Inflammatory macrophage treated with lipopolysaccharide for 4 hours (primary cell): ENCODE results near the gene SFRP2.
A peak's percentile ranks its signal among the peaks of the same experiment; 100 is the strongest.

Source experiments
- DNase-seq: peaks from one replicate; pipeline ENCODE4 v3.0.0-alpha.2; 2020

SFRP2 gene

DNA sequence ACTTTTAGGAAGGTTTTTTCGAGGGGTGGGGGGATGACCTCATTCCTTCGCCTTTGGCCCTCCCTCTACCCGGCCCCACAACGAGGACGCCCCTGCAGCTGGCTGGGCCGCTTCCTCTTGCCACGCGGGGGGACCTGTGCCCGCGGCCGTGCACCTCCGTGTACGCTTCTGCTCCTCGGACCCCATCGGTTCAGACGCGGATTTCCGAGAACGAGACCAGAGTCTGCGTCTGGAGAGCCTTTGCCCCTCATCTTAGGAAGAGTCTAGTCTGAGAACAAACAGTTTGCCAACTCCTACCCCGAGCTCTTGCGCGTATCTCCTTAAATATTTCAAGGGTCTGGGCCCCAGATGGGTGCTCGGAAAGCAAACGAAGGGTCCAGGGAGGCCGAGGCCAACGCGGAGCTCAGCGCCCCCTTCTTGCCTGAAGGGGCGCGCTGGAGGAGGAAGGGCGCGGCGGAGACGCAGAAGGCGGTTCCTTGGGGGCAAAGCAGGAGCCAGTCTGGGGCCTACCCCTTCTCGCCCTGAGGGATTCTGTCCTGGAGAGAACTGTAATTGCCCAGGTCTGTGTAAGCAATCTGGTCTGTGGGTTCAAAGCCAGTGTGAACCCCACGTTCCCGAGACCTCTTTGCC is 3.9 kb upstream of the SFRP2 start:
- DNase-seq, result no peak

DNA sequence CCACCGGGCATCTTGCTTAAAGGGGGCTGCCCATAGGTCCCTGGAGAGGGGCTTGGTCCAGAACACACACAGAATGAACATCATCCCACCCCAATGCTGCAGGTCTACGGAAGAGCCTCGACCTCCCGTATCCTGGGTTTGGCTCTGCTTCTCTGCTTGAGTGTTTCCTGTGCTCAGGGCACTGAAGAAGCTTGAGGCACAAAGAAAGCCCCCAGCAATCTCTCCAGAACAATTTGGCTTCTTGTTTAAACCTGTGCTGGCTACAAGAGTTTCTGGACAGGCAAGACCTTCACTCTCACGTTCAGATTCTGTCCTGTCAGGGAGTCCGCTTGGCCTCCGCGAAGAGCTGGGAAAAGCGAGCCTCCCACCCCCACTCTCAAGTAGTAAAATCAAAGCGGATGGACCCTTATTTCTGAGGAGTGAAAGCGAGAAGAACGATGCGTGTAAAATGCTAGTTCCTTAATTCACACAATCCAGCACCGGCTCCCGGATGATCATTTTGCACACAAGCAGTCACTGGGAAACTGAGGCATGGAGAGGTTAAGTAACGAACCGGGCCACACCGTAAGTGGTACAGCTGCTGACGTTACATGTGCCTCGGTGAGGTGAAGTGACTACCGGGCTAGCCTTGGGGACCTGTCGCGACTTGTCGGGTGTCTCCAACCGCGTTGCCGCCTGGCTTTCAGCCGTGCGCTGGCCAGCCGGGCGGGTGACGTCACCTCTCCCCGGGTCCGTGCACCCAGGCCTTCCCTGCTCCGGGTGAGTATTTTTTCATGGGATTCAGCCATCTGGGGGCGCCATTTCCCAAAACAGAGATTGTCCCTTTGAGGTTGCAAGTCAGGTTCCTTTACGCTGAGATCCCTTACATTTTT is 3.1 kb upstream of the SFRP2 start:
- peak; percentile 20 for DNase-seq

DNA sequence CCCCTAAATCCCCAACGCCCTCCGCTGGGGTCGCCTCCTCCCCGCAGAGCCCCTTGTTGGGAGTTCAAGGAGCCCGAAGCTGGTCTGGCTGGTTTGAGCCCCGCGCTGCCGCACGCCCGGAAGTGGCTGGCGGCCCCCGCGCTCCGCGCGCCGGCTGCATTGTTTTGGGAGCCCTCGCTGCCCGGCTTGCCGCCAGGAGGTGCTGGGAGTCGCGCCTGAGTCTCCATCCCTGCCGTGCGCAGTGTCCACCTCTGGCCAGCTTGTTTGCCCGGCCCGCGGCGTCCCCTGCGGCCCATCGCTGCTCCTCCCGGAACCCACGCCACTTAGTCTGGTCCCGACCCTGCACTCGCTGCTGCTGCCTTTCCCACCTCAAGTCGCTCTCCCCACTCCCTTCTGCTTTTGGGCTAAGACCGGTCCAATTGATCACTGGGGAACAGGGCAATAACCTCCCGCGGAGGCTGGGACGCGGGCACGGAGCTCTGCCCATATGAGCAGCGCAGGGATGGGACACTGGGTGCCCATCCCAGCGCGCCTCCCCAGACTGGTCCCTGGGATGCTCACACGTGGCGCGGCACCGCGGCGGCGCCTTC is 2.2 kb upstream of the SFRP2 start:
- DNase-seq, result no peak

DNA sequence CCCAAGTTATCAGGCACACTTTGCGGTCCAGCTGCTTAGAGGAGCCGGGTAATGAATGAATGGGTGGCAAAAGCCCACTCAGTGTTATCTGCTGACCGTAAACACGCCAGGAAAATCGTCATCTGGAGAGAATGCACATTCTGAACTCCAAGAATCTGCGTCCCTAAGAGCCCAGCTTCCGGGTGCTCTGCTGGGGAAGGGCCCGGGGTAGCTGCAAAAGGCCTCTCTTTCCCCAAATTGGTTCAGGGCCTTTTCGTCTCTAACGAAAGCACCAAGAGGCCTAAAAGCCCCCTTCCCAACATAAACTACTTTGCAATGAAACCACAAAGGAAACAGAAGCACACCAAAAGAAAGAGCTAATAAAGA is 1.6 kb upstream of the SFRP2 start:
- no peak for DNase-seq

DNA sequence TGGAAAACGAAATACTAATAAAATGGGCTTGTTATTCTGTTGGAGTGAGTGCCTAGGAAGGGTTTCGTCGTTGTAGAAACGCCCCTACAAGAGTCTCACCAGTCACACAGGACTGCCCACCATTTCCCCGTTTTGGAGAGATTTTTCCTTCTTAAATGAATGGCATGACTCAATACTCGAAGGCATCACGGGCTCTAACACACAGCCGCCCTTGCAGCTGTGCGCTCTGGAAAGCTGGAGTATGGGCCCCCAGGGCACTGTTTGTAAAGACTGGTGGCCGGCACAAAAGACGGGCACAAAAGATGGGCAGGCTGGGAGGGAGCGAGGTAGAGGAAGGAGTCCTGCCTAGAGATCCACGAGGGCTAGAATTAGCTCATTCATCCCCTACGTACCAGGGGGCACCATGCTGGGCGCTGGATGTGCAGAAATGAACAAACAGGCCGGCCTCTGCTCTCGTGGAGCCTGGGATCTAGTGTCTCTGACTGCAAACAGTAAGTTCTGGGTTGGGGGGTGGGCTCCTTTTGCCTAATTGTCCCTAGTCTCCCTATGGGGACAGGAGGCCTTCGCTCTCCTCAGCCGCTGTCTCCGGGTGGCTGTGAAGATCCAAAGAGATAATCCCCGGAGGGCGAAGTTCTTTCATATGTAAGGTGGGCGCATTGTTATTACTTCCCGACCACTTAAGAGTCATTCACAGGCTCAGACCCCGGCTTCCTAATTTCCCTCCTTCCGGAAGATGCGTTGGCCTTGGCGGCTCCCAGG is 1.0 kb upstream of the SFRP2 start:
- no peak for DNase-seq

DNA sequence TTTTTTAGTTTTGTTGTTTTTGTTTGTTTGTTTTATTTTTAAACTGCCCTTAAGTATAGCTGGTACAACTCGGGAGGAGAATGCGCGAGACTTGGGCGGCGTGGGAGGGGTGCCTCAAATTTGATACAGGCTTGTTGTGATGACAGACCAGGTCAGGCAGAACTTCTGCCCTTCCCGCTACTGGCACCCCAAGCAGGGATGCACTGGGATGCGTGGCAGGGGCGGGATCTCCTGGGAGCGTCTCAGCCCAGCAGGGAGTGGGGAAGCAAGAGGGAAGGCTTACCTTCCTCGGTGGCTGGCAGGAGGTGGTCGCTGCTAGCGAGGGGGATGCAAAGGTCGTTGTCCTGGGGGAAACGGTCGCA is 851 bp downstream of the SFRP2 start:
- DNase-seq, result no peak

DNA sequence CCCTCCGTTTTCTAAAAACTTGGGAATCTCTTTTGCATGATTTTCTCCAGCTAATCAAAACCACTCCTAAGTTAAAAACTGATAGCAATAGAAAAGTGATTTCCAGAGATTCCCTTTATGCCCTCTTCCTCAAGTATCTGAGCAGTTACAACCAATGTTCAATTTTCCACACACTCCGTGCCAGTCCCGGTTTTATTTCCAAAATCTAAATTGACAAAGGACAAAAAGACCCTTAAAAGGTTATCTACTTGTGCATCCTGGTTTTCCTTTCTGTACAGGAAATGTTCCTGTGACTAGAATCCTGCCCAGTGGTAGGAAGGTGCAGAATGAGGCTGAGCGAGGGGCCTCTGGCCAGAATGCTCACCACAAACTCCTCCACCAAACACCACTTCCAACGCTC is 1.3 kb downstream of the SFRP2 start:
- DNase-seq, result no peak

DNA sequence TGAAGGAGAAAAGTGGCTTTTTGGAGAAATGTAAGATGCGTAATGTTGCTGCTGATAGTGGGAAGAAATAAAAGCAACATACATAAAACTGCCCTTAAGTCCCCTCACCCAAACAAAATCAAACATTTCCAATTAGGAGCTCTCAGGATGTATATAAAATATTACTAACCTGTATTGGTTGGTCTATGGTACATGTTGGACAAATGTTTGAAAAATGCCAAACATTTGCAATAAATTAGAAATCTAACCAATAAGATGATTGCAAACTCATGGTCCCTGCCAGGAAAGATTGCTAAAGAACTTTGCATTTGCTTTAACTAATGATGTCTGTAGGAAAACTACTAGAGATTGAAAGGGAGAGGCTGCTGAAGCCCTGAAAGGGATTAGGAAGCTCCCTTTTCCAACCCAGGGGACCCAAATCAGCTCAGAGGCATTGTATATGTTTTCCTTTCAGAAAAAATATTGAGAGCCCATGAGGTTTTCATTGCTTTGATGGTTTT is 1.8 kb downstream of the SFRP2 start:
- no peak for DNase-seq

DNA sequence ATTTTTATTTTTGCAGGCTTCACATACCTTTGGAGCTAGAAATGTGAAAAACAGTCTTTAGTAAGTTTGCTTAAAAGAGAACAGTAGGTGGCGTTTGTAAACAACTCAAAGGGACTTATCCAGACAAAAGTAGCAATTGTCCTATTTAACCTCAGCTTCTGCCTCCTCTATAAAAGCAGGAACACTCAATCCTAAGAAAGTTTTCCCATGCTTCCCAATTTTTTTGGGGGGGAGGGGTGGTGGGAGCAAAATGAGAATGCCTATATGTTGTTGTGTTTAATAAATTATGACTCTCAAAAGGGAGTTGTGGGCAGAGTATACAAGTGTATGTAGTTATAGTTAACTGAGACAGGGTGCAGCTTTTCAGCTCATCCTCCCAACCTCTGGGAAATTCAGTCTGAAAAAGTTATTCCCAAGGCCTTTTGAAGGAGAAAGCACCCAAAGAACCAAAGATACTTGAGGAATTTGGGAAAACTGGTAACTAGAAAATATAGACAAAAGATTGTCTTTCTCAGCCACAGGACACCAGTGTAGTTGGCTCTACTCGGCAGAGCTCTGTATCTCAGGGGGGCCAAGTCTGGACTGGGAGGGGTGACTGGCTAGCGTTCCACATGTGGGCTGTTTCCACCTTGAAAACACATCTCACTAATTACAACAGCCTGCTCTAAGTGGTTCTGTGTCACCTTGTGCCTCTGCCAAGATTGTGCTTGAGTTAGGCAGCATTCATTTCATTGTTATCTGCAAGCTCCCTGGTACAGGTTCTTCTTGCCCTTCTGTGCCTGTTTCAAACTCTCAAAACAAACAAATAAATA is 2.8 kb downstream of the SFRP2 start:
- DNase-seq, result no peak

DNA sequence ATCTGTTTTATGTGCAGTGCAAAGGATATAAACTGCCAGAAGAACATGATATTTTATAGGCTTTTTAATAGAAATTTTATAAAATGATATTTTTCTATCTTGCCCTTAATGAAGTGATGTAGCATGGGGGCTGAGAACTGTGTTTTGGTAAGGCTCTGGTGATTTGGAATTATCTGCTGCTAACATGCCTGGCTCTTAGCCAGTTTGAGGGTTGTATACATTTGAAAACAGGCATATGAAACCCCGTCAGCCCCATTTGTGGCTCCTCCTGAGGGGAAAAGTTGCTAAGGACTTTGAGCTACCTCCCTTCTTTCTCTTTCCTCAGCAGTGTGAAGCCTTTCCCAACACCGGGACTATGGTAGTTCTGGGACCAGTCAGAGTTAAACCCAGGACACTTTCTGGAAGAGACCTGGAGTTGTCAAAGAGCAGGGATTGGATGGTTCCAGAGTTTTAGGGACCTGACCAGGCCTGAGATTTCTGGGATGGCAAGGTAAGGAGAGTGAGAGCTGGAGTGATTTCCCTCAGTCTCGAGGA is 4.7 kb downstream of the SFRP2 start:
- no peak for DNase-seq

DNA sequence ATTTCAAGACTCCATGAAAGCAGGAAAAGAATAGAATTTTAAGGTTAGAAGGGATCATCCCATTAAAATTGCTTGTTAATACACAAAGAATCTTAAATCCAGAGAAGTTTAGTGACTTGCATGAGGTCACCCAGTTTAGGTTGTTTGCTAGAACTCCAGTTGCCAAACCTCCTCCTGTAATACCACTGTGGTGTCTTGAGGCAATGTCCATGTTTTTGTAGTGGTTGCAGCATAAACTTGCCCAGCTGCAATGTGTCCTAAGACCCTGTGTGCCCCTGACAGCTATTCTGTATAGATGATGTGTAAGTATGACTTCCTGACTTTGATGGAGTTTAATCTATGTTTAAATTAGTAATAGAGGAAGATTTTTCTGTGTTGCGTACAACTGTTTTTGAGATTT is 6.3 kb downstream of the SFRP2 start:
- no peak for DNase-seq

DNA sequence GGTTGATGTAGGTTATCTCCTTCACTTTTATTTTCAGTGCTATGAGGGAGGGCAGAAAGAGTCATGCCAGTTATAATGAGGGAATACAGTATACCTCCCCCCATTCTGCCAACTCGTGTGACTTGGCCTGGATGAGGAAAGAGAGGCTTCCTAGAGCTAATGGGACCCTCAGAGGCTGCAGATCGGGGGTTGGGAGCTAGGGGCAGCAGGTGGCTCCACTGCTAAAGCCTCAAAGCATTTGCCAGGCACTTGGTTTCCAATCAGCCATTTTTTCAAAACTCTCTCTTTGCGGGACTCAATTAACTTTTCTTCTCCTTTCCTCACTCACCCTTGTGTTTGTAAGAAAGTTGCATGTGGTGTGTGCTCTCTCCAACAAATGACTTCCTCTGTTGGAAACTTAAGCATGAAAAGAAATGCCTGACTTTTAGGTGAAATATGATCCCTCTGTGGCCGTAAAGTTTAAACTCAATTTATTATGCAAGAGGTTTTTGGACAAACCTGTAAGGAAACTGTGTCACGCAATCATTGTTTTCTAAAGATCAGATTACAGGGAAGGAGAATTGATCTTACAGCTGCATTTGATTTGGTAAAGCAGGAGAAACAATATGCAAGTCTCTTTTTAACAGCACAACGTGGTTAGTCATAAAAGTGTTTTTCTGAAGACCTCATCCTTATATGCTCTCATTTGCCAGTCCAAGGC is 7.0 kb downstream of the SFRP2 start:
- DNase-seq, result no peak

DNA sequence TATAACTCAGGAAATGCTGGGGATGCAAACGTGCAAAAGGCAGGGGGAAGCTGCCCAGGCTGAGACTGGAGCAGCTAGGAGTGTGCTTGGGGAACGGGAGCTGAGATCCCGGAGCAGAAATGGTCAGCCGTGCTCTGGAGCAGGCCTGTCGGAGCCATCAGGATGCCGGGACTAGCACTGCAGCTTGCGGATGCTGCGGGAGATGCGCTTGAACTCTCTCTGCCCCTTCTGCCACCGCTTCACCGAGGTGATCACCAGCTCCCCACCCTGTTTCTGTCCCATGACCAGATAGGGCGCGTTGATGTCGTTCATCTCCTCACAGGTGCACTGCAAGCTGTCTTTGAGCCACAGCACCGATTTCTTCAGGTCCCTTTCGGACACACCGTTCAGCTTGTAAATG is 7.6 kb downstream of the SFRP2 start:
- no peak for DNase-seq

DNA sequence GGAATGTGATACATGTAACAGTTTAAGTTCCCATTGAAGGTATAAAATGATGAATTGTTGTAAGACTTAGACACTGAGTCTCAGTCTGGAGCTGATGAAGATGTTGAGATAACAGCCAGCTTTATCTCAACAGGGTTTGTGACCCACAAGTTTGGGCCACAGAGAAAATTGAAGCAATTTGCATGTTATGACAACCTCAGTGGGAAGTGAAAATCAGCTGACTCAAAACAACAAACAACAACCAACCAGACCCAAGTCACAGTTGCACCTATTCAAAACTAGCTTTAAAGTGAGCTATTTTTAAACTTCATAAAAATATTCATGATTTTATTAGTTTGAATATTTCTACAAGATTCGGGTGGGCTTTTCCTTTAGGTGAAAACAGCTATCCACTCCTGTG is 8.0 kb downstream of the SFRP2 start:
- no peak for DNase-seq

DNA sequence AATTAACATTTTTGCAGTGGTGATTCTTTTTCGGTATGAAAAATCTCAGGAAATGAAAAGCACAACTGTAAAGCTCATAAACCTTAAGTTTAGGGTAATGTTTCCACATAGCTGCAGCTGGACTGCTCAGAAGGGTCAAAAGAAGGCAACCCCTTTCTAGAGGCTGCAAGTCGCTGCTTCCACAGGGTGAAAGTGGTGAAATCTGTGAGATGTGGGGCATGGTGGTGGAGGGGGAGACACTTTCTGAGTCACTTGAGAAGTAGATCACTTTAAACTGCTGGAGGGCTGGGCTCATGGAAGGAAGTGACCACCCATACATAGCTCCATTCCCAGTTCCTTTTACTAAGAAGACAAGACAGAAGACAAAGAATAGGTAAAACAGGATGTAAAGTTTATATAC is 8.7 kb downstream of the SFRP2 start:
- no peak for DNase-seq

DNA sequence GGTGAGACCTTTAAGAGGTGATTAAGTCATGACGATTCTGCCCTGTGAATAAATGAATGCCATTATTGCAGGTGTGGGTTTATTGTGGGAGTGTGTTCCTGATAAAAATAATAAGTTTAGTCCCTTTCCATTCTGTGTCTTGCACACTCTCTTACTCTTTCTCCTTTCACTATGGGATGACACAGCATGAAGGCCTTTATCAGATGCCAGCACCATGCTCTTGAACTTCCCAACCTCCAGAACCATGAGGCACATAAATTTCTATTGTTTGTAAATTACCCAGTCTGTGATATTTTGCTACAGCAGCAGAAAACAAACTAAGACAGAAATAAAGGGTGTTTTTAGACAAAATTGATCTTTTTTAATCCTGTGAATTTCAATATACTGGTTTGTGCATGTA is 10.5 kb downstream of the SFRP2 start:
- DNase-seq, result no peak

DNA sequence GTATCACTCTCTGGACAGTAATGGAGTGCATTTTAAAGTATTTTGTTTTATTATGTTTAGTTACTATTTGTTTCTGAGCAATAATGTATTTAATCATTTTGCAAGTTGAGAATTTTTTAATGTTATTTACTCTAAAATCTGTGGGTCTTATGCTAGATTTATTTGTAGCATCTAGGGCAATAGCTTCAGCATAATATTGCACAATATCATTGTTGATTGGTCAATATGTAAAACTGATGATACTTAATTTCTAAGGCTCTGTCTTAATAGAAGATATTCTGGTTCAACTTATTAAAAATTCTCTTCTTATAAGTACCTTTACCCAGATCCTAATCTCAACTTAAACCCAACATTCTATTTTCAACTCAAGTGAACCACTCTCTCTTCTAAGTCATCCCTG is 11.5 kb downstream of the SFRP2 start:
- no peak for DNase-seq

DNA sequence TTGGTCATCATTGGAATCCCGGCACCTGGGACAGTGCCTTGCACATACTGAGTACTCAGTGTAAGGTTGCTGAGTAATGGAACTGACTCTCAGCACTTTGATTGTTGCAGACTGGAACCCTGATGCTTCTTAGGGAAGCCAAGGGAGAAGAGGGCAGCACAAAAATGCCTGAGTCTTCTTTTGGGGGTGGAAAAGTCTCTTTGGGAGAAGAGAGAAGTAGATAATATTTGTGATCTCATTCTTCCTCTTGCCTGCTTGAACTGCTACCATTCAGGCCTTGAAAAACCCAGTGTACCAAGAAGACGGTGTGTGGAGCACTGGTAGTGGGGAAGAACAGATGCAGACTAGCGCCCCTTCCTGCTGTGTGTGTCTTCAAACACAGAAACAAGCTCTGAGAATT is 12.3 kb downstream of the SFRP2 start:
- DNase-seq, result no peak

DNA sequence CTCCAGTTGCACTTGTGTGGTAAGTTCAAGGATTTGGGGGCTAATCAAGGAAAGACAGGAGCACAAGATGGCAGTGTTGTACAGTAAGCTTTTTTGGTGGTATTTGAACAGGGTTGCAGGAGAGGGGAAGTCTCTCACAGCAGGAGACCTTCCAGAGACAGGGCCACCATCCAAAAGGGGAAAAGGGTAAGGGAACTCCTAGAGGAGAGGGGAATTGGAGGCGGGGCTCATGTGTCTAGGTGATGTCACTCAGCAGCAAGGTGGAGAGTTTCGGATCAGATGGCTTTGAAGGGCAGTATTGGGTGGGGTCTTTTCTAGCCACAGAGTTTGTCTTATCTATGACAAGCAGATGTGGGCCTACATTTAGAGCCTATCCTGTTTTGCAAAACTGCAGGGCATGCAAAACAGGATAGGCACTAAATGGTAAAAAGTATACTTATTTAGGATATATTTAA is 15.6 kb downstream of the SFRP2 start:
- DNase-seq, result no peak

DNA sequence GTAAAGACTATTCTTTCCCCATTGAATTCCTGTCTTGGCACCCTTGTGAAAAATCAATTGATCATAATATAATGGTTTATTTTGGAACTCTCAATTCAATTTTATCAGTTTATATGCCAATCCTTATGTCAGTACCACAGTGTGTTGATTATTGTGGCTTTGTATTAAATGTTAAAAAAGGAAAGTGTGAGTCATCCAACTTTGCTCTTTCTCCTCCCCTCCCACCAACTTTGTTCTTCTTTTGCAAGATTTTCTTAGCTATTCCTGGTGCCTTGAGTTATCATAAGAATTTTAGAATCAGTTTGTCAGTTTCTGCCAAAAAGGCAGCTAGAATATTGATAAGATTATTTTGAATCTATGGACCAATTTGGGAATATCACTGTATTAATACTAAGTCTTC is 17.8 kb downstream of the SFRP2 start:
- DNase-seq, result peak; percentile 47

DNA sequence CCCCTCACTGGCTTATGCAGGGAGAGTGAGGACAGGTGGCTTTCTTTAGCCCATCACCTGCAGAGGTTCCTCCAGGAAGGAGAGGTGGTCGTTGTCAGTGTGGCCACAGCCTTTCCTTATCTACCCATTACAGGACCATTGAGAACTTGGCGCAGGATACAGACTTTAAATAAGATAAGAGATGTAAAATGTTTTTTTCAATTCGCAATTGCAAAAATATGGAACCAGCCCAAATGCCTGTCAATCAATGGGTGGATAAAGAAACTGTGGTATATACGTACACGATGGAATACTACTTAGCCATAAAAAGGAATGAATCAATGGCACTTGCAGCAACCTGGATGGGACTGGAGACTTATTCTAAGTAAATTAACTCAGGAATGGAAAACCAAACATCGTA is 22.1 kb downstream of the SFRP2 start:
- DNase-seq, result no peak

DNA sequence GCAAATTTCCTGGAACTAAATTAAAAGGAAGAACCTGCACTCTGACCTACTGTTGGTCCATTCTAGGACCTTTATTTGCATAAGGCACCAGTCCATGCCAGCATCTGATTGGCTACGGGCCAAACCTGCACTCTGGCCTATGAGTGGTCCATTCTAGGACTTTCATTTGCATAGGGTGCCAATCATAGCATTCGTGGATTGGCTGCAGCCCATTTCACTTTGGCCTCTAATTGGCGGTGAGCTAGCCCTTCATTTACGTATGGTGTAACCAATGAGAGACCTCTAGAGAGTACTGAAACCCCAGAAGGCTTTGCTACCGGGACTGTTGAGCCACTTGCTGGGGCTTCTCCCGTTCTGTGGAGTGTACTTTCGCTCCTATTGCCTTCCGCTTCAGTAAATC is 23.0 kb downstream of the SFRP2 start:
- DNase-seq, result no peak
